ENCODE results near the gene DQX1.
"Not testable (repeated sequence)": the region's sequence is repeated elsewhere in the genome, so short reads cannot be mapped to it uniquely, and the experiment has no call there.

Gene DQX1

GRCh38 chr2:74562126-74562775, 36.2 kb upstream of the DQX1 start:
- peak; percentile 73 for DNase-seq (ENCODE audit: low read depth)
- H3K4me3 ChIP-seq (ENCODE audit: low read depth, low read length), result no peak overlapping the region
- no peak for TF ChIP-seq CTCF (IDR thresholded peaks at IDR 0.05; ENCODE audit: low read depth, low read length)
- TF ChIP-seq POLR2A (IDR thresholded peaks at IDR 0.05; ENCODE audit: extremely low read depth, insufficient read length), result no peak
- no peak for TF ChIP-seq MYC (IDR thresholded peaks at IDR 0.05; ENCODE audit: low read depth, low read length)
- no peak for TF ChIP-seq MAX (IDR thresholded peaks at IDR 0.05; ENCODE audit: low read depth, low read length)

GRCh38 chr2:74561022-74561421, 35.0 kb upstream of the DQX1 start:
- not testable (repeated sequence) for DNase-seq (ENCODE audit: low read depth); H3K4me3 ChIP-seq (ENCODE audit: low read depth, low read length)

GRCh38 chr2:74560591-74560990, 34.6 kb upstream of the DQX1 start:
- no peak overlapping the region for H3K4me3 ChIP-seq (ENCODE audit: low read depth, low read length)
- TF ChIP-seq CTCF (IDR thresholded peaks at IDR 0.05; ENCODE audit: low read depth, low read length), result no peak
- TF ChIP-seq MYC (IDR thresholded peaks at IDR 0.05; ENCODE audit: low read depth, low read length), result no peak
- TF ChIP-seq POLR2A (IDR thresholded peaks at IDR 0.05; ENCODE audit: extremely low read depth, insufficient read length), result no peak
- TF ChIP-seq MAX (IDR thresholded peaks at IDR 0.05; ENCODE audit: low read depth, low read length), result no peak
- no peak for DNase-seq (ENCODE audit: low read depth)

- TF ChIP-seq MAX (IDR thresholded peaks at IDR 0.05; ENCODE audit: low read depth, low read length) (no peak), CTCF (IDR thresholded peaks at IDR 0.05; ENCODE audit: low read depth, low read length) (no peak), MYC (IDR thresholded peaks at IDR 0.05; ENCODE audit: low read depth, low read length) (no peak), POLR2A (IDR thresholded peaks at IDR 0.05; ENCODE audit: extremely low read depth, insufficient read length) (no peak)
- H3K4me3 ChIP-seq (ENCODE audit: low read depth, low read length), result no peak overlapping the region
- no peak for DNase-seq (ENCODE audit: low read depth)
Observed at GRCh38 chr2:74559912-74560311, 33.9 kb upstream of the DQX1 start.

- DNase-seq (ENCODE audit: low read depth), result no peak
- TF ChIP-seq CTCF (IDR thresholded peaks at IDR 0.05; ENCODE audit: low read depth, low read length) (no peak), MYC (IDR thresholded peaks at IDR 0.05; ENCODE audit: low read depth, low read length) (no peak), POLR2A (IDR thresholded peaks at IDR 0.05; ENCODE audit: extremely low read depth, insufficient read length) (no peak)
Observed at GRCh38 chr2:74558284-74559230, 32.5 kb upstream of the DQX1 start.

GRCh38 chr2:74556831-74557370, 30.9 kb upstream of the DQX1 start:
- no peak overlapping the region for H3K4me3 ChIP-seq (ENCODE audit: low read depth, low read length)
- no peak for TF ChIP-seq MAX (IDR thresholded peaks at IDR 0.05; ENCODE audit: low read depth, low read length)
- no peak for TF ChIP-seq POLR2A (IDR thresholded peaks at IDR 0.05; ENCODE audit: extremely low read depth, insufficient read length)
- TF ChIP-seq MYC (IDR thresholded peaks at IDR 0.05; ENCODE audit: low read depth, low read length), result no peak
- TF ChIP-seq CTCF (IDR thresholded peaks at IDR 0.05; ENCODE audit: low read depth, low read length), result no peak
- no peak for DNase-seq (ENCODE audit: low read depth)

More at GRCh38 chr2:74558284-74559230, 32.5 kb upstream of the DQX1 start:
- no peak overlapping the region for H3K4me3 ChIP-seq (ENCODE audit: low read depth, low read length)

Measured in NB4 (cell line).